WI38 (cell line): ENCODE results near the gene ACVR1.

Experiments used
- H3K4me3 ChIP-seq: 2 replicates; pipeline ENCODE4 v1.5.1; 2011; ENCODE audit warnings: low read depth, mild to moderate bottlenecking, control low read depth, low read length
- TF ChIP-seq, protein P1 (sequence below): IDR thresholded peaks from 2 replicates; pipeline ENCODE4 v1.5.1; 2012; ENCODE audit warnings: low read depth, mild to moderate bottlenecking, control low read depth, low read length

The ACVR1 gene

DNA sequence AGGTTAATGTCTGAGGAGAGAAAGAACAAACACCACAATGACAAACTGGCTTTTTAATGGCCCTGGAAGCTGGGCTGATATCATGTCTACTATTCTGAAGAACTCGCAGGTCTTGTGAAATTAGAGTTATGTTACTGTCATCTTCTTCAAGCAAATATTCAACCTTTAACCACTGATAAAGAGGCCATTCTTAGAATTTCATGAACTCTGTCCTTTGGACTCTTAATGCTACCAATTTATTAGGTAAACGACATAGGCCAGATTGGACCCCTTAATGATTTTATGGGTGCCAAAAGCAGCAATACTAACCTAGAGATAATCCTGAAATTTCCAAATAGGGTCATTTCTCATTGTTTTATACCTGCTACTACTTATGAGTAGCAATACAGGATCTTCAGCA is 138.5 kb downstream of the ACVR1 start:
- H3K4me3 ChIP-seq, result no peak overlapping the region
- TF ChIP-seq, protein P1, sequence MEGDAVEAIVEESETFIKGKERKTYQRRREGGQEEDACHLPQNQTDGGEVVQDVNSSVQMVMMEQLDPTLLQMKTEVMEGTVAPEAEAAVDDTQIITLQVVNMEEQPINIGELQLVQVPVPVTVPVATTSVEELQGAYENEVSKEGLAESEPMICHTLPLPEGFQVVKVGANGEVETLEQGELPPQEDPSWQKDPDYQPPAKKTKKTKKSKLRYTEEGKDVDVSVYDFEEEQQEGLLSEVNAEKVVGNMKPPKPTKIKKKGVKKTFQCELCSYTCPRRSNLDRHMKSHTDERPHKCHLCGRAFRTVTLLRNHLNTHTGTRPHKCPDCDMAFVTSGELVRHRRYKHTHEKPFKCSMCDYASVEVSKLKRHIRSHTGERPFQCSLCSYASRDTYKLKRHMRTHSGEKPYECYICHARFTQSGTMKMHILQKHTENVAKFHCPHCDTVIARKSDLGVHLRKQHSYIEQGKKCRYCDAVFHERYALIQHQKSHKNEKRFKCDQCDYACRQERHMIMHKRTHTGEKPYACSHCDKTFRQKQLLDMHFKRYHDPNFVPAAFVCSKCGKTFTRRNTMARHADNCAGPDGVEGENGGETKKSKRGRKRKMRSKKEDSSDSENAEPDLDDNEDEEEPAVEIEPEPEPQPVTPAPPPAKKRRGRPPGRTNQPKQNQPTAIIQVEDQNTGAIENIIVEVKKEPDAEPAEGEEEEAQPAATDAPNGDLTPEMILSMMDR, result no peak

DNA sequence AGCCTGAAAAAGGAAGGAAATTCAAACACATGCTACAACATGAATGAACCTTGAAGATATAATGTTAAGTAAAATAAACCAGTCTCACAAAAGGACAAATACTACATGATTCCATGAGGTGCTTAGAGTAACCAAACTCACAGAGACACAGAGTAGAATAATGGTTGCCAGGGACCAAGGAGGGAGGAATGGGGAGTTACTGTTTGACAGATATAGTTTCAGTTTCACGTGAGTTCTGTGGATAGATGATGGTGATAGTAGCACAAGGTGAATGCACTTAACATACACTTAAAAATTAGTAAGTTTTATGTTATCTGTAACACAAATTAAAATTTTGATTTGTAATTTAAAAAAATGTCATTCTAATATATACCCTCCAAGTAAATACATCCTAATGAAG is 140.6 kb downstream of the ACVR1 start:
- no peak overlapping the region for H3K4me3 ChIP-seq
- TF ChIP-seq, protein P1, result no peak

DNA sequence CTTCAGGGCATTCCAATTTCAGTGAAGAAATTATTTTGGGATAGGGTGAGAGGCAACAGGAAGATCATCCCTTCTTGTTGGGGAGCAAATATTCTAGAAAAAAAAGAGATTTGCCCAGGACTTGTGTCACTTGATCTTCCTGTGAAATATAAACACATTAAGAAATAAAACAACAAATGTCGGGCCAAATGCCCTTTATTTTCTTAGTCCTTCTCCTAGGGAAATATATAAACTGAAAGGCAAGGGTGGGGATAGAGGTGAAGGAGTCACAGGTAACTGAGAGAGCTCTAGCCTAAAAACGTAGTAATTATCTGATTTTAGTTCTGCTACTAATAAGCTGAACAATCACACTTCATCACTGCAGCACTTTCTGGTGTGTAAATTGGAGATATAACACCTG is 142.9 kb downstream of the ACVR1 start:
- TF ChIP-seq, protein P1, result no peak
- H3K4me3 ChIP-seq, result no peak overlapping the region

DNA sequence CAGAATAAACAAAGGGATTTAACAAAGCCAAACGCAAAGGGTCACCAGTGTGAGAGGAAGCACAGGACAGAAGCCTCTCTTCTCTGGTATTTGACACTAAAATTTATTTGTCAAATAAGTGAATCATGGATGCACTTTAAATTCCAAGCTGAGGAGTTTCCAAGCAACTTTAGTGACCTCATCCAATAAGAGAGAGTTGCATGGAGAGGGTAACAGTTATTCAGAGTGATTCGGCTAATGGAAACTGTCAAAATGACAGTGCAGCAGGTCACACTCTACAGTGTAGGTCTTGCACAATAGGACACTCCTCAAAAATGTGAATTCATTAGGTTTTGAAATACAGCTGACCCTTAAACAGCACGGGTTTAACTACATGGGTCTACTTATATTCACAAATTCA is 143.5 kb downstream of the ACVR1 start:
- H3K4me3 ChIP-seq, result no peak overlapping the region
- TF ChIP-seq, protein P1, result no peak

DNA sequence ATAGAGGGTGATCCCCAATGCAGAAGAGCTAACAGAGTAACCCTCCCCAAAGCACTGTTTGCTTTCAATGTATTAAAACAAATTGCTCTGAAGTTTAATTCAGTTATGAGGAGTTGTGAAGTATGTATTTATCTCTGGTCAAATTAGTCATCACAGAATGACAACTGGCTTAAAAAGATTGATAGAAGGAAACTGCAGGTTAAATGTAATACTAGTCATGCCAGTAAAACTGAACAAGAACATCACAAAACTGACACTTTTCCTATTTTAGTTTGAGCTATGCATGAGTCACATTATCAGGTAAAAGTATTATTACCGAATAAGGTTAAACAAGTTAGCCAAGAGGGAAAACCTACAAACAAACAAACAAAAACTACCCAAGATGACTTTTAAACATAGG is 148.4 kb downstream of the ACVR1 start:
- TF ChIP-seq, protein P1, result no peak
- no peak overlapping the region for H3K4me3 ChIP-seq

DNA sequence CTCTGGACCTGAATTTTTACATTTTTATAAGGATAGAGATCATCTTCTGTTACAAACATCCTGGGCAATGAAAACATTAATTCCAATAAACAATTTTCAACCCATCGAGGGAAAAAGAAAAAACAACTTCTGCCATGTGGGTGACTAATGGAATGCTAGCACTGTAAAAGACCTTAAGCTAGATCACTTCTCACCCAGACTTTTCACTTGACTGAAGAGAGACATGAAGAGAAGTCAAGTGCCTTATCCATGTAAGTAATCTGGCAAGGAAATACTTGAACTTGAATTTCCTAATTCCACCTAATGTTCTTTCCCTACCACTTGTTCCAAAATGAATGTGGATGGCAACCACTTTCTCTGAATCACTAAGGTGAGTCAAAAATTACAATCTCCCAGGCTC is 149.2 kb downstream of the ACVR1 start:
- TF ChIP-seq, protein P1, result no peak
- no peak overlapping the region for H3K4me3 ChIP-seq

DNA sequence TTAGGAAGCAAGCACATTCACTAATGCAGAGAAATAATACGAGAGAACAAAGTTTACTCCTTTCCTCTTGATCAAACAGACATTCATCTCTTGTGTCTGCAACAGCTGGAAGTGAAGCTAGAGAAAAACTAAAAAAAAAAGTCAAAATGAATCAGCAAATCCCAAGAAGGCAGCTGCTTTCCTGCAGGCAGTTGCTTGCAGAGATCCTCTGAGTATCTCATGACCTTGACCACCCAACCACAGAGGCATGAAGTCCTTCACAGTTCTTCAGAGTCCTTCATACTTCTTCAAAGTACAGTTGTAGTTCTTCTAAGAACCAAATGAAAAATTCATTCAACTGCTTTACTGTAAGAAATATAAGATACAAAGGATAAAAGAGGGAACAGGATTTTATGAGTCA is 150.3 kb downstream of the ACVR1 start:
- no peak overlapping the region for H3K4me3 ChIP-seq
- TF ChIP-seq, protein P1, result no peak
